Embryonic facial prominence (tissue), 1 donor: ENCODE measurements around the gene AKT2.

Source experiments
- DNase-seq: peaks from one replicate; pipeline ENCODE4 v3.0.0-alpha.2; 2016; ENCODE audit errors: extremely low spot score

The AKT2 gene

GRCh38 chr19:40235238-40236025, 49.7 kb downstream of the AKT2 start:
- DNase-seq, result no peak

- no peak for DNase-seq
Measured at GRCh38 chr19:40234429-40235237, 50.5 kb downstream of the AKT2 start.

DNA sequence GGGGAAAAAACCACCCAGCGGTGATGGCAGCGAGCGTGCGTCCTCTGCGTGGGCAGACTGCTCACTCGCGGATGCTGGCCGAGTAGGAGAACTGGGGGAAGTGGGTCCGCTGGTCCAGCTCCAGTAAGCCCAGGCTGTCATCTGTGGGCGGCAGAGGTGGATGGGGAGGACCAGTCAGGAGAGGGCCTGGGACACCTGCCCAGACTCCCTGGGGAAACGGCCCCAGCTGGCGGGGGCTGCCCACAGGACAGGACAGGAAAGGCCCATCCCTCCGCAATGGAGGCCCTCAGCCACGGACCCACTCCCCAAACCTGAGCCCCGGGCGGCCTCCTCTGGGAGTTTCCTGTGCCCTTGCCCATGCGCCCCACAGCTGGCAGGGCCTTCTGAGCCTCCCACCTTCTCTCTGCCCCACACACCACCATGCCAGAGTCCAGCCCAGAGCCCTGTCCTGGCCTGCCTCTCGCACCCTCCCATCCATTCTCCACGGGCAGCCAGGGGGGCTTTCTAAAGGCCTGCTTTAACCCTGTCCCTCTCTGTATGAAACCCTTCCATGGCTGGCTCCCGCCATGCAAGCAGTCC, 51.2 kb downstream of the AKT2 start:
- DNase-seq, result no peak

- DNase-seq, result no peak
Measured at GRCh38 chr19:40232949-40233810, 52.0 kb downstream of the AKT2 start.

DNA sequence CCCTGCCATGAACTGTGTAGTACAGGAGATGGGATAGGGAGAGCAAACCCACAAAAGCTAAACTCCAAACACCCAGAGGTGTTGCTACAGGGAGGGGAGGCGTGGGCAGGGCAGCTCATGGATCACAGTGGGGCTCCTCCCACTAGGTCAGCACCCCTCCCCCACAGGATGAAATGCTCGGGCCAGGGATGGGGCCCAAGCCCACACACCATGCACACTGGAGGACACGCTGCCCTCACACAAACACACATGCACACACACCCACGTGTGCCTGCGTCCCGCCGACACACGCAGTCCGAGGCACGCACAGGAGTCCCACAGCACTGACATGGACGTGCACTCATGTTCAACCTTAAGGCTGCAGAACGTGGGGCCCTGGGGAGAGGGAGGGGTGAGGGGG, 52.7 kb downstream of the AKT2 start:
- DNase-seq, result no peak

DNA sequence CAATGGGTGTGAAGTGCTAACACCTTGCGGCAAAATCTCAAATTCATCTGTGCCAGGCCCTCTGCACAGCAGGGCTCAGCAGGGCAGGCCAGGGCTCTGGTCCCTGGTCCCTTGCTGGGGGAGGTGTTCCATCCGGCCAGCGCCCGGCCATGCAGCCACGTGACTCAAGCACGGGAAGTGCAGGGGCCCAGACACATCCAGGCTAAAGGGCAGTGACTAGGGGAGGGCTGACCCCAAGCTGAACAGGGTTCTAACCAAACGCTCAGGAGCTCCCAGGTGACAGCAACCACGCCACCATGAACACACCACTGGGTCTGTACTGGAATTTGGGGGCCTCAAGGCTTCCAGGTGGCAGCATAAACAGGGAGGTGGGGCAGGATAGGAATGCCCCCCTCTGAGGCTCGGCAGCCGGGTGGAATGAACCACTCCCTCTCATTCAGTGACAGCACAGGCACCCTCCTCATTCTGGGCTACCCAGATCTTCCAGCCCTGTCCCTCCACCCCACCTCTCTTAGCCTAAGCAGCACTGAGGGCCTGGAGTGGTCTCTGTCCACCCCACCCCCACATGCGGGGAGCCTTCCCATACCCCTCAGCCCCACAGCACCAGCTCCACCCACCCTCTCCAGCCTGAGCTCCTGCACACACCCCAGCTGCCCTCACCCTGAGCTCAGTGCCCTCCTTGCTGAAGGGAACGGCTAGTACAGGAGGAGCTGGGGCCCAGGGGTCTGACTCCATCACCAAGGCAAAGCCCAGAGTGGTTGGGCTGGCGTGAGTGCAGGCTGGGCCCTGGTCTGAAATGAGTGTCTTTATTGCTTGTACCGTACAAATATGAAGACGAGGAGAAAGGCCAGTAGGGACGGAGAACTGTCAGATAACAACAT, 53.4 kb downstream of the AKT2 start:
- DNase-seq, result no peak

DNA sequence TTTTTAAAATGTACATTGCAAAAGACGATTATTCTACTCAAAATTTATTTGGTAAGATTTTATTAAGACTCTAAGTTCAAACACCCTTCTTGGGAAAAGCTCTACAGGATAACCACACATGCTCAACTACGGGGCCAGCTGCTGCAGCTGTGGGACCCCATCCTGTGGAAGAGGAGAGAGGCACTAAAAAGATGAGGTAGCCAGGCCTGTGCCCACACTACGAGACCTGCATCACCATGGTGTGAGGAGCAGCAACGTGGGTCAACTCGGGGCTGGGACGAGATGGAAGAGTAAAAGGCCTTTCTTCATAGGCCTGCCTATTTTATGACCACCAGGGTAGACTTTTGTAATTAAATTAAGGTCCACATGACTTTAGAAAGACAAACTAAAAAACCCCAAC, 54.1 kb downstream of the AKT2 start:
- no peak for DNase-seq

DNA sequence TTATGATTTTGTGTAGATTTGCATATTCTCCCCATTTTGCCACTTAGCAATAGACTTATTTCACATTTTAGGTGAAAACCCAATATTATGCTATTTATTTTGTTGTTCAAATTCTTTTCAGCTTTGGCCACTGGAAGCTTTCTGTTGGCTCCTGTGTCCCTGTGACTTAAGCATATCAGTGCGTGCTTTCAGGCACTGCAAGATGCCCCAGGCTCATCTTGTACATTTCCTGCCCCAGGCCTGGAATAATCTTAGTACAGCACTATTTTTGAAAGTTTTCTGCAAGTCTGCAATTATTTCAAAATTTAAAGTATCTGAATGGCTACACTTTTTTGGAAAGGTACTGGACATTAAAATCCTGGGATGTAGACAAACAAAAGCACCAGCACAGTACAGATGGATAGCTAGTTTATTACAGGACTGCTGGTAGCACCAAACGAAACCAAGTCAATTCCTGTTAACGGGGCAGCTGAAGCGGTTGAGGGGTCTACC, 55.2 kb downstream of the AKT2 start:
- no peak for DNase-seq

DNA sequence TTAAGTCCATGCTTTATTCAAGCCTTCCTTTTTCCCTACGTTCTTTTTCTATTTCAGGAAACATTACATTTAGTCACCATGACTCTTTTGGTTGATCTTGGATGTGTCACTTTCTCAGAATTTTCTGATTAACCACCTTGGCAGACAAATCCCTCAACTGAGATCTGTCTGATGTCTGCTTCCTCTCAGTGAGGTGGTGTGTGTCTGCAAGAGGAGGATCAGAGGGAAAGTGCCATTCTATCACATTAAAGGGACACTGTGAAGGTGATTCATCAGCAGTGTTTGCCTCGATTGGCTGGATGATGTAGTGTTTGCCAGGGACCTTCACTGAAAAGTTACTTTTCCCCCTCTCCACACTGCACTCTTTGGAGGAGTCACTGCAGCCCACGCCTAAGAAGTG, 55.7 kb downstream of the AKT2 start:
- DNase-seq, result no peak

DNA sequence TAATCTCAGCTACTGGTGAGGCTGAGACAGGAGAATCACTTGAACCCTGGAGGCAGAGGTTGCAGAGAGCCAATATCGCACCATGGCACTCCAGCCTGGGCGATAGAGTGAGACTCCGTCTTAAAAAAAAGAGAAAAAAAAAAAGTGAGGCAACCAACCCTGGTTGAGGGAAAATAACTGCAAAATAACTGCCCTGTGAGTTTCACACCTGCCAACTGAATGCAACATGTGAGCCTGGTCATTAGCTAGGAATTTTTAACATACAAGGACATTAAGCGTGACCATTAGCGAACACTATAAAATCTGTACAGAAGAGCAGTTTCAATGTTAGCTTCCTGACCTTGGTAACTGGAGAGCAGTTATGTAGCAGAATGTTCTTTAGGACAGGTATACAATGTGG, 56.3 kb downstream of the AKT2 start:
- no peak for DNase-seq

- no peak for DNase-seq
Measured at GRCh38 chr19:40228346-40228745, 56.8 kb downstream of the AKT2 start.

DNA sequence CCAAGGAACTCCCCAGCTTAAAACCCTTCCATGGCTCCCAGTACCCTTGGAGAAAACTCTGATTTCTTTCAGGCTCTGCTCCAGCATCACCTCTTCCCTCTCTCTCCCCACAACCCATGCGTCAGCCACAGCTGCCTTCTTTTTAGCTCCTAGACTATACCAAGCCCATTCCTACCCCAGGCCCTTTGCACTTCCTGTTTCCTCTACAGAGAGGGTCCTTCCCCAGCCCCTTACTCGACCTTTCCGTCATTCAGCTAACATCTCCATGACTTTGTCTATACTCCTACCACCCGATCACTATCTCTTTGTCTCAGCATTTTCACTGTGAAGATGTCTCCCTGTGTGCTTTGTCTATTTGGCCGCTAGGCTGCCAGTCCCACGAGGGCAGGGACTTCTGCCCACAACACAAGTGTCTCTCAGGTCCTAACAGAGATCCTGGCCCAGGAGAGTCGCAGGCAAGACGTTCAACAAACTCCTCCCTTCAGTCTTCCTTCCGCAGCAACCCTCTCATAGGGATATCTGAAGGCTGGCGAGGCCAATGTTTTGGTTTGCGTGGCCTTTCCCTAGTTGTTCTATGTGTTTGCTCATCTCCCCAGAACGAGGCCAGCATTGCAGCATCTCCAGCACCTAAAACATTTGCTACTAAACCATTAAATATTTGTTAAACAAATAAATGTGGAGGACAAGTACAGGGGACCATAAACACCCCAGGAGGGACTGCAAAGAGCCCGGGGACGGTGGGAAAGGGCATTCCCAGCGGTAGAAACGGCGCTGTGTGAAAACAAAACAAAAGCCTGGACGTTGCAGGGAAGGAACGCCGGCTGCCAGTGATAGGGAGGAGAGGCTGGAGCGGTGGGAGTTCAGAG, 59.5 kb downstream of the AKT2 start:
- no peak for DNase-seq

DNA sequence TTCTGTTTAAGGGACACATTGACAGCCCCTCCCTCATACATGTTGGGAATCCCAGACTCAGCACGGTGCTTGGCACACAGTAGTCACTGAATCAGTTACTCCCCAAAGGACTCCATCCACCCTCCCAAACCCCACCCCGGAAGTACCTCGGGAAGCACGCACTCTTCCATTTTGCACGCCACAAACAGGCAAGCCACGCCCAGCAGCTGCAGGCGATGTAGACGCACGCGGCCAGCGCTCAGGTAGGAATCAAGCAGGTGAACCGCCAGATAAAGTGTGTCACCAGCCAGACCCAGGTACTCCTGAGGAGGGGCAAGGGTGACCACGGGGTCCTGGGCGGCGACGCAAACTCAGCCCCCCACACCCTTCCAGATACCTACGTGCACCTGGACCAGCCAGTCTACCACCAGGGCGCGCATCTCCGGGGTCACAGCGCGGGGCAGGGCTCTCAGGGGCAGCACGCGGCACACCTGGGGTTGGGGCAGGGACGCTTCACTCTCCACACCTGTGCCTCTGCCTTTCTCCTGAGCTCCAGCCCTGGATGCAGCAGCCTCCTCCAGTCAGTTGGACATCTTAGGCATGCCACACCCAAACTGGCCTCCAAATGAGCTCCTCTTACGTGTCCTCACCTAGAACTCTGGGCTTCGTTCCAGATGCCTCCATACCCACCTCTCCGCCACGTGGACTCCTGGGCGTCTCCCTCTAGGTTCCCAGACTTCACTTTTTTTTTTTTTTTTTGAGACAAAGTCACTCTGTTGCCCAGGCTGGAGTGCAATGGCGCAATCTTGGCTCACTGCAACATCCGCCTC, 60.6 kb downstream of the AKT2 start:
- DNase-seq, result no peak

DNA sequence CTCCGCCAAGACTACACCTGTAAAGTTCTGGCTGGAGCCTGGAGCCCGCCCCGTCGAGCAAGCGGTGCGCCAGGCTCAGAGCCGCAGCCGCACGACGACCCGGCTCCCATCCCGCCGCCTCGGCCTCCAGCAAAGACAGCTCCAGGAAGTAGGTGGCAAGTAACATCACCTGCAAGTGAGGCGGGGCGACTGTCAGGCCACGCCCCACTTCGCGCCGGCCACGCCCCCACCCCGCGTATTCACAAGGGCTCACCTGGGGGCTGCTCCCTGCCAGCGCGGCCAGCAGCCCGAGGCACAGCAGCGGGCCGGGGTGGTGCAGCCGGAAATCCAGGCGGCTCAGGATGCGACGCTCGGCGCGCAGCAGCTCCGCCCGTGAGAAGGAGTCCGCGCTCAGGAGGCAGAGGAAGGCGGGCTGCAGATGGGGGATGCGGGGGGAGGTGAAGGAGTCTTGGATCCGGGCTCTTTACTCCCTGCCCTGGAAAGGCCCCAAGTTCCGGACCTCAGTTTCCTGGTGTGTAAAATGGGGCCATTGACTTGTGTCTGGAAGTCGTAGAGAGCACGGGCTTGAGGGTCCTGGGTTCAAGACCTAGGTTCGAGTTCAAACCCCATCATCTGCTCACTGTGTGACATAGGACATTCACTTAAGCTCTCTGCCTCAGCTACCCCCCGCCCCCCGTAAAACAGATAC, 61.9 kb downstream of the AKT2 start:
- DNase-seq, result no peak

GRCh38 chr19:40221858-40222619, 63.1 kb downstream of the AKT2 start:
- no peak for DNase-seq

- no peak for DNase-seq
Measured at GRCh38 chr19:40220674-40221073, 64.5 kb downstream of the AKT2 start.

DNA sequence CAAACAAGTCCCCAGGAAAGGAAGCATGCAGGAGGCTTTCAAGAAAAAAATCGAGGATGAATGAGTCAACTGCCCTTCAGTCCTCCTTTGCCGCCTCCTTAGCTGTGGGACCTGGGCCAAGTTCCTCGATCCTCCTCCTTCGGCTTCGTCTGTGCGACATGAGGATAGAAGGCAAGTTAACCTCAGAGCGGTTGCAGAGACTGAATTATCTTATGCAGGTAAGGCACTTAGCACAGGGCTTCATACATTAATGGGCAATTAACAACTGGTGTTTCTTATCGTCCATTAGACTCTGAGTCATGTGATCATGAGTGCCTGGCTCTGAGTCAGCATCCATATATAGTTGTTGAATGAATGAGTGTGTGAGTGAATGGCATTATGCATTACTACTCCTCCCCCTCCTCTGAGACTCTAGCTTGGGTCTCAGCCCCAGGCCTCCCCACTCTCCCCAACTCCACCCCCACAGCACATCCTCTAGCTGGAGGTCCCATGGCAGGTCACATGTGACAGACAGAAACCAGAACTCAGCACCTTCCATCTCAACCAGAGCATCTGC, 65.3 kb downstream of the AKT2 start:
- DNase-seq, result no peak
